Left ventricle myocardium inferior (tissue), 1 donor: ENCODE measurements around the gene PRR33. TPM values are rescaled to one million over a fixed set of nuclear protein-coding genes. Genes with fewer than 3 reads are reported as not detected.

ENCODE experiments used
- DNase-seq: peaks from one replicate; pipeline ENCODE4 v3.0.0-alpha.2; 2020
- H3K27ac ChIP-seq: fragments of 200-600 bp; replicated peaks from 2 replicates; pipeline ENCODE4 v1.8.0; 2021
- H3K27me3 ChIP-seq: fragments of 200-600 bp; 2 replicates; pipeline ENCODE4 v1.8.0; 2021; ENCODE audit warnings: low read depth
- H3K36me3 ChIP-seq: fragments of 200-600 bp; 2 replicates; pipeline ENCODE4 v1.8.0; 2021
- H3K4me1 ChIP-seq: fragments of 200-600 bp; 2 replicates; pipeline ENCODE4 v1.8.0; 2021
- H3K4me3 ChIP-seq: fragments of 200-600 bp; 2 replicates; pipeline ENCODE4 v1.8.0; 2021; ENCODE audit warnings: mild to moderate bottlenecking, moderate library complexity
- H3K9me3 ChIP-seq: fragments of 200-600 bp; replicated peaks from 2 replicates; pipeline ENCODE4 v1.8.0; 2021
- intact Hi-C: fragments of 100-400 bp; cut with micrococcal nuclease; formaldehyde crosslinking; loops from one replicate; pipeline ENCODE4 v1.11.0; 2022
- total RNA-seq: library from RNA; stranded (reverse); fragmentation: NEBNext Ultra II Directional; extraction: Animal tissue kit (Norgen Biotek cat#: 25700); gene quantifications from one replicate; pipeline ENCODE4 v1.2.1, GENCODE V29; 2021
- TF ChIP-seq, protein P1 (sequence below): fragments of 200-600 bp; IDR thresholded peaks from 2 replicates; pipeline ENCODE4 v1.8.0; 2021; ENCODE audit warnings: antibody characterized with exemption, mild to moderate bottlenecking, borderline replicate concordance
- donor health status: DM: no; HTN: yes; CAD: no; lungs with severe emphysema.

PRR33 gene
- total RNA-seq, 1 donor from 2014 or later, result 2.4 TPM

DNA sequence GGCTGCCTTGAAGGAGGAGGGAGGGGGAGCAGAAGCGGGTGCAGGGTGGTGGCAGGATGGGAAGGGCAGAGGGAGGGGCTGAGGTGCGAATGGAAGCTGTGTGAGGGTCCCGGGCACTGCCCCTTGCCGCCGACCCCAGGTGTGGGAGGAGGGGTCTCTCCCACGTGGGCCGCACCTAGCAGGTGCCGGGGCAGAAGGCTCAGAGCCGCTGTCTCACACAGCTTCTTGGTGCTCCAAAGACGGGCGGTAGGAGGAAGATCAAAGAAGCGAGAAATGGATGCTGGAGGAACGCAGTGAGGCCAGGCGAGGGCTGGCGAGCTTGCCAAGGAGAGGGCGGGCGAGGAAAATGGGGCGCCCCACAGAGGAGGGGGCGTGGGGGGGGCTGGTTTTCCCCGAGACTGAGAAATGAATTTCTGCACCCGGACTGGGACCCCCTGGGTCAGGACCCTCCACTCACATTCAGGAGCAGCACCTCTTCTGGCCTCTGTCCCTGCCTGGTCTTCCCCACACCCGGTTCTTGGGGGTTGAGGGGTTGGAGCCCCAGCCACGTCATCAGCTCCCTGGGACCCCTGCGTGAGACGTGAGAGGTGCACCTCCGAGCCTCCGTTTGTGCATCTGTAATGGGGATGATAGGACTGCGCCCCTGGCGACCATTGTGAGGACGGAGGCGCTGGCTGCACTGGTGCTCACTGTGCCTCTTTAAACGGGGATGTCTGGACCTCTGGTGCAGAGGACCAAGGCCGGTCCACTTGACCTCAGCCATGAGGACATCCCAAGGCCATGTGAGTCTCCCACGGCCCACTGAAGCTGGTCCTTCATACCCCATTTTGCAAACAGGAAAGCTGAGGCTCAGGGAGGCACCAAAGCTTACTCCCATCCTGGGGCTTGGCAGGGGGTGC lies 22.0 kb downstream of the PRR33 start:
- intact Hi-C loops, result no loop called here
- Histone ChIP-seq H3K4me1 (peaks cover 56% of the 10 kb centered on the region), H3K9me3 (no peaks in the 10 kb centered on the region), H3K27me3 (peaks cover 37% of the 10 kb centered on the region), H3K36me3 (no peaks in the 10 kb centered on the region), H3K4me3 (peak overlapping the region; percentile 64), H3K27ac (peak overlapping the region; percentile 89)
- TF ChIP-seq, protein P1, sequence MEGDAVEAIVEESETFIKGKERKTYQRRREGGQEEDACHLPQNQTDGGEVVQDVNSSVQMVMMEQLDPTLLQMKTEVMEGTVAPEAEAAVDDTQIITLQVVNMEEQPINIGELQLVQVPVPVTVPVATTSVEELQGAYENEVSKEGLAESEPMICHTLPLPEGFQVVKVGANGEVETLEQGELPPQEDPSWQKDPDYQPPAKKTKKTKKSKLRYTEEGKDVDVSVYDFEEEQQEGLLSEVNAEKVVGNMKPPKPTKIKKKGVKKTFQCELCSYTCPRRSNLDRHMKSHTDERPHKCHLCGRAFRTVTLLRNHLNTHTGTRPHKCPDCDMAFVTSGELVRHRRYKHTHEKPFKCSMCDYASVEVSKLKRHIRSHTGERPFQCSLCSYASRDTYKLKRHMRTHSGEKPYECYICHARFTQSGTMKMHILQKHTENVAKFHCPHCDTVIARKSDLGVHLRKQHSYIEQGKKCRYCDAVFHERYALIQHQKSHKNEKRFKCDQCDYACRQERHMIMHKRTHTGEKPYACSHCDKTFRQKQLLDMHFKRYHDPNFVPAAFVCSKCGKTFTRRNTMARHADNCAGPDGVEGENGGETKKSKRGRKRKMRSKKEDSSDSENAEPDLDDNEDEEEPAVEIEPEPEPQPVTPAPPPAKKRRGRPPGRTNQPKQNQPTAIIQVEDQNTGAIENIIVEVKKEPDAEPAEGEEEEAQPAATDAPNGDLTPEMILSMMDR, result peak; percentile 43
- peak; percentile 30 for DNase-seq

DNA sequence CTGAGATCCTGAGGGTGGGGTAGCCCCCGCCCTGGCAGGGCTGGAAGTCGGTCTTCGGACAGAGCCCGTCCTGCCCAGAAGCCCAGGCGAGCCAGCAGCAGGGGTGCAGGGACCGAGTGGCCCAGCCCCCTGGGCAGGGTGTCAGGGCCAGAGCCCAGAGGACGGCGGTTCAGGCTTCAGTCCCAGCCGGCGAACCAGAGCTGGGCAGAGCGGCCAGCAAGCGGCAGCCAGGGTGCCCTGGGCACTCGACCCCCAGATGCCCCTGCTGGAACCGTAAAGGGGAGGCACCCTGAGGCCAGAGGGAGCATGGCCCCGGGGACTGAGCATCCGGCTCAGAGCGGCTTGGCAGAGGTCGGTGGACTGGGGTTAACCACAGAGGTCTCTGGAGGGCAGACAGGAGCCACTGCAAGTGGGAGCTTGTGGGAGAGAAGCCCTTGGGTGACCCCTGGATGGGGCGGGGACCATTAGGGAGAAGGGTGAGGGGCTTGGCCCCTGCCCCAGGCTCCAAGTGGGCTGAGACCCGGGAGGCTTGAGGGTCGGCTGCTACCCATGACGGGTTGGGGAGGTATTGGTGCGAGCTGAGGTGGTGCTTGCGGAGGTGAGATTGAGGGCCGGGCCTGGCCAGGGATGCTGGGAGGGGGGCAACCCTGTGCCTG lies 22.9 kb downstream of the PRR33 start:
- TF ChIP-seq, protein P1, result no peak
- Histone ChIP-seq H3K4me3 (peak overlapping the region; percentile 64), H3K4me1 (peaks cover 62% of the 10 kb centered on the region)

DNA sequence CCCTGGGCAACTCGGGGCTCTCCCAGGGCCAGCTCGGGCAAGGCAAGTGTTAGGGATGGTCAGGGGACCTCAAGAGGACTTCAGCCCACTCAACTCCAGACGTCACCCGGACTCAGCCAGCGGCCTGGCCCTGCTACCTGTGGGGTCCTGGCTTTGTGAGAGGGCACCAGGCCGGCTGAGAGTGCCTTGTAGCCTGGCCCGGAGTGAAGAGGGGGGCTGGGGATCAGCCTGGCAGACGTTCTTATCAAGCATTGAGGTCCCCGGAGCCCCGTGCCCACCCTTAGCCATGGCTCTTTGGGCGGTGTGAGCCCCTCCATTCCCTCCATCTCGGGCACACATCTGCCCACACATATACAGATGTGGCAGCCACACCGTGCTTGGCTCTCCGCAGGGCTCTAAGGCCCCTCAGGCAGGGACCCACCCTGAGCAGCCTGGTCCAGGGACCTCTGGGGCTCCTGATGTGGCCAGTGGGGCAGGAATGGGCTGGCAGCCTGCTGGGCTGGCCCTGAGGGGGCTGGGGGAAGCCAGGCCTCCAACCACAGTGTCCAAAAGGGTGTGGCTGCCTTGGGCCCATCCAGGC lies 23.5 kb downstream of the PRR33 start:
- H3K4me3 ChIP-seq, result peak overlapping the region; percentile 64
- intact Hi-C loops, result no loop called here
- no peaks in the 10 kb centered on the region for H3K36me3 ChIP-seq
- no peaks in the 10 kb centered on the region for H3K9me3 ChIP-seq
- peak overlapping the region; percentile 89 for H3K27ac ChIP-seq
- peaks cover 68% of the 10 kb centered on the region for H3K4me1 ChIP-seq
- TF ChIP-seq, protein P1, result no peak
- peak; percentile 15 for DNase-seq
- H3K27me3 ChIP-seq, result peaks cover 37% of the 10 kb centered on the region

More for the DNA sequence above, 22.9 kb downstream of the PRR33 start:
- DNase-seq, result peak; percentile 59
- intact Hi-C loops, result no loop called here
- Histone ChIP-seq H3K27me3 (peaks cover 37% of the 10 kb centered on the region), H3K36me3 (no peaks in the 10 kb centered on the region), H3K9me3 (no peaks in the 10 kb centered on the region), H3K27ac (peak overlapping the region; percentile 89)

DNA sequence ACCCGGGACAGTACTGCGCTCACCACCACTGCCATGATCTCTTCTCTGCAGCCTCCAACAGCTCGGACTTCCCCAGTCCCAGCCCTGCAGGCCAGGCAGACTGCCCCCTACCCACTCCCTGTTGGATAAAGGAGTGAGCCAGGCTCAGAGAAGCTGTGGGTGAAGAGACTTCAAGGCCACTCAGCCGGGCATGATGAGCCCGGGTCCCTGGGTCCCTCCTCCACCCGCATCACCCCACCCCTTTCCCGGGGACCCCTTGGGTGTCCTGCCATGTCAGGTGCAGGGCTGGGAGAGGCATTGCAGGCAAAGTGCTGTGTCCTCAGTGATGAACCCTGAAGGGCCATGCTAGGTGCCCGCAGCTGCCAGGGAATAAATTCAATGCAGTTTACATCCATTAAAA lies 24.3 kb downstream of the PRR33 start:
- peak; percentile 13 for DNase-seq
- H3K4me3 ChIP-seq, result peak overlapping the region; percentile 64

DNA sequence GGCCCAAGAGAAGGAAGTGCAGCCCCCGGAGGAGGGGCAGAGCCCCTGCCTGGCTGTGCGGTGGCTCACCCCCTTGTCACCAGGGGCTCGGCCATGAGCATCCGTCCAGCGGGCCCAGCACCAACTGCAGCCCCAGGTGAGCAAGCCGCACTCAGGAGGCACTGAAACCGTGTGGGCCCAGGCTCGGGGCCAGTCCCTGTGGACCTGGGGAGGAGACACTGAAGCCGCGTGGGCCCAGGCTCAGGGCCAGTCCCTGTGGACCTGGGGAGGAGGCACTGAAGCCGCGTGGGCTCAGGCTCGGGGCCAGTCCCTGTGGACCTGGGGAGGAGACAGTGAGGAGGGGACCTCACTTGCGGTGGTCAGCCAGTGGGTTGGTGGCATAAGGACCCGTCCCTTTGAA lies 24.9 kb downstream of the PRR33 start:
- intact Hi-C loops, result no loop called here
- Histone ChIP-seq H3K27me3 (peaks cover 37% of the 10 kb centered on the region), H3K4me3 (peak overlapping the region; percentile 64), H3K4me1 (peaks cover 74% of the 10 kb centered on the region), H3K36me3 (no peaks in the 10 kb centered on the region), H3K9me3 (no peaks in the 10 kb centered on the region), H3K27ac (peak overlapping the region; percentile 89)
- TF ChIP-seq, protein P1, result no peak
- peak; percentile 13 for DNase-seq

More for the DNA sequence above, 24.3 kb downstream of the PRR33 start:
- intact Hi-C loops, result no loop called here
- H3K9me3 ChIP-seq, result no peaks in the 10 kb centered on the region
- peaks cover 37% of the 10 kb centered on the region for H3K27me3 ChIP-seq
- H3K27ac ChIP-seq, result peak overlapping the region; percentile 89
- peaks cover 74% of the 10 kb centered on the region for H3K4me1 ChIP-seq
- no peaks in the 10 kb centered on the region for H3K36me3 ChIP-seq
- TF ChIP-seq, protein P1, result no peak
